ENCODE results near the gene STARD5.

- TF ChIP-seq RAD21 (IDR thresholded peaks at IDR 0.05; ENCODE audit: low read depth) (peak; percentile 65), EGR1 (IDR thresholded peaks at IDR 0.05) (no peak), YY1 (IDR thresholded peaks at IDR 0.05; ENCODE audit: low read depth) (no peak), TCF12 (IDR thresholded peaks at IDR 0.05; ENCODE audit: low read depth) (no peak), EP300 (IDR thresholded peaks at IDR 0.05; ENCODE audit: borderline replicate concordance) (no peak)
Measured at GRCh38 chr15:81336568-81336967, 12.6 kb upstream of the STARD5 start.
